ENCODE measurements around the gene PCNX2.

PCNX2 gene

GRCh38 chr1:233256191-233256590 is 39.3 kb downstream of the PCNX2 start:
- WGBS = 100% methylated on average over 1 of the region's 1 CpG
- Histone ChIP-seq H3K4me1 (ENCODE audit: insufficient read depth, low read length) (0 out of 2 replicates have a peak, but pooled peaks cover 8% of the 10 kb centered on the region), H3K9me3 (ENCODE audit: insufficient read depth, low read depth, low read length) (no peaks in the 10 kb centered on the region), H3K27me3 (ENCODE audit: insufficient read depth, low read length) (no peaks in the 10 kb centered on the region), H3K36me3 (ENCODE audit: insufficient read depth, low read length) (peaks cover 85% of the 10 kb centered on the region), H3K4me3 (ENCODE audit: low read length) (no peak overlapping the region), H3K9ac (ENCODE audit: low read depth, low read length) (no peak overlapping the region), H3K27ac (ENCODE audit: low read depth, low read length) (no peak overlapping the region)

- WGBS = 95% methylated on average over 4 of the region's 5 CpGs
- Histone ChIP-seq H3K27me3 (ENCODE audit: insufficient read depth, low read length) (no peaks in the 10 kb centered on the region), H3K9me3 (ENCODE audit: insufficient read depth, low read depth, low read length) (no peaks in the 10 kb centered on the region), H3K4me1 (ENCODE audit: insufficient read depth, low read length) (0 out of 2 replicates have a peak, but pooled peaks cover 8% of the 10 kb centered on the region), H3K27ac (ENCODE audit: low read depth, low read length) (0 out of 2 replicates have a peak overlapping the region, but pooled peaks have one; percentile 10), H3K36me3 (ENCODE audit: insufficient read depth, low read length) (peaks cover 85% of the 10 kb centered on the region), H3K9ac (ENCODE audit: low read depth, low read length) (no peak overlapping the region), H3K4me3 (ENCODE audit: low read length) (no peak overlapping the region)
Observed at GRCh38 chr1:233255145-233255544, 40.4 kb downstream of the PCNX2 start.

- Histone ChIP-seq H3K4me1 (ENCODE audit: insufficient read depth, low read length) (0 out of 2 replicates have a peak, but pooled peaks cover 8% of the 10 kb centered on the region), H3K4me3 (ENCODE audit: low read length) (no peak overlapping the region), H3K9ac (ENCODE audit: low read depth, low read length) (no peak overlapping the region), H3K27ac (ENCODE audit: low read depth, low read length) (no peak overlapping the region), H3K27me3 (ENCODE audit: insufficient read depth, low read length) (no peaks in the 10 kb centered on the region), H3K9me3 (ENCODE audit: insufficient read depth, low read depth, low read length) (no peaks in the 10 kb centered on the region), H3K36me3 (ENCODE audit: insufficient read depth, low read length) (peaks cover 85% of the 10 kb centered on the region)
- 89% methylated on average over 1 of the region's 1 CpG for WGBS
Observed at GRCh38 chr1:233253832-233254331, 41.6 kb downstream of the PCNX2 start.

- H3K36me3 ChIP-seq (ENCODE audit: insufficient read depth, low read length) = peaks cover 85% of the 10 kb centered on the region
- 0 out of 2 replicates have a peak, but pooled peaks cover 8% of the 10 kb centered on the region for H3K4me1 ChIP-seq (ENCODE audit: insufficient read depth, low read length)
- H3K27me3 ChIP-seq (ENCODE audit: insufficient read depth, low read length) = no peaks in the 10 kb centered on the region
- H3K9me3 ChIP-seq (ENCODE audit: insufficient read depth, low read depth, low read length) = no peaks in the 10 kb centered on the region
- H3K4me3 ChIP-seq (ENCODE audit: low read length) = no peak overlapping the region
- no peak overlapping the region for H3K27ac ChIP-seq (ENCODE audit: low read depth, low read length)
- WGBS = 95% methylated on average over 4 of the region's 4 CpGs
- H3K9ac ChIP-seq (ENCODE audit: low read depth, low read length) = no peak overlapping the region
Observed at GRCh38 chr1:233253231-233253831, 42.2 kb downstream of the PCNX2 start.

- H3K9me3 ChIP-seq (ENCODE audit: insufficient read depth, low read depth, low read length) = no peaks in the 10 kb centered on the region
- WGBS = 100% methylated on average over 2 of the region's 2 CpGs
- no peaks in the 10 kb centered on the region for H3K27me3 ChIP-seq (ENCODE audit: insufficient read depth, low read length)
- H3K4me1 ChIP-seq (ENCODE audit: insufficient read depth, low read length) = 0 out of 2 replicates have a peak, but pooled peaks cover 8% of the 10 kb centered on the region
- no peak overlapping the region for H3K4me3 ChIP-seq (ENCODE audit: low read length)
- no peak overlapping the region for H3K9ac ChIP-seq (ENCODE audit: low read depth, low read length)
- H3K27ac ChIP-seq (ENCODE audit: low read depth, low read length) = no peak overlapping the region
- H3K36me3 ChIP-seq (ENCODE audit: insufficient read depth, low read length) = peaks cover 82% of the 10 kb centered on the region
Observed at GRCh38 chr1:233252441-233252840, 43.1 kb downstream of the PCNX2 start.

DNA sequence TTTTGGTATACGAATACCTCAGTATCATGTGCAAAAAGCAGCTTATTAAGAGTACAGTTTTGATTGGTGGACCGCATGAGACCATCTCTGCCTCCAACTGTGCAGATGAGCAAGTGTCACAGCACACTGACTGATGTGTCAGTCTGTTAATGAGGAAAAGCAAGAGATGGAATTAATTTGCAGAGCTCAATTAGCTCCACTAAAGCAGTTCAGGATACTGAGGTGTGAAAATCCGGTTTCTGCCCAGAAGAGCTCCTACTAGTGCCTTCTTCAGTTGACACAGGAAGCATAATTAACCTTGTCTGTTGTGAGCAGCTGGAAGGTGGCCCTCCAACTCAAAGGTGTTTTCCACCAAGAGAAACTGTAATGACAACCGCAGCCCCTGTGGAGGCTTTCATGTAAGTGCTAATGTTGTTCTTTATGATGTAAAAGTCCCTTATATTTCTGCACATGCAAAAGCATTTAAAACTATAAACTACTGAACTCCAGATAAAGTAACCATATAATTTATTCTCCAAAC is 44.3 kb downstream of the PCNX2 start:
- no peak overlapping the region for H3K4me3 ChIP-seq (ENCODE audit: low read length)
- H3K9me3 ChIP-seq (ENCODE audit: insufficient read depth, low read depth, low read length) = no peaks in the 10 kb centered on the region
- no peak overlapping the region for H3K9ac ChIP-seq (ENCODE audit: low read depth, low read length)
- peaks cover 83% of the 10 kb centered on the region for H3K36me3 ChIP-seq (ENCODE audit: insufficient read depth, low read length)
- WGBS = 80% methylated on average over 4 of the region's 4 CpGs
- no peaks in the 10 kb centered on the region for H3K27me3 ChIP-seq (ENCODE audit: insufficient read depth, low read length)
- H3K4me1 ChIP-seq (ENCODE audit: insufficient read depth, low read length) = 0 out of 2 replicates have a peak, but pooled peaks cover 8% of the 10 kb centered on the region
- no peak overlapping the region for H3K27ac ChIP-seq (ENCODE audit: low read depth, low read length)

GRCh38 chr1:233248014-233248413 is 47.5 kb downstream of the PCNX2 start:
- Histone ChIP-seq H3K9me3 (ENCODE audit: insufficient read depth, low read depth, low read length) (no peaks in the 10 kb centered on the region), H3K4me1 (ENCODE audit: insufficient read depth, low read length) (no peaks in the 10 kb centered on the region), H3K27me3 (ENCODE audit: insufficient read depth, low read length) (no peaks in the 10 kb centered on the region), H3K4me3 (ENCODE audit: low read length) (no peak overlapping the region), H3K9ac (ENCODE audit: low read depth, low read length) (no peak overlapping the region), H3K36me3 (ENCODE audit: insufficient read depth, low read length) (peaks cover 84% of the 10 kb centered on the region), H3K27ac (ENCODE audit: low read depth, low read length) (no peak overlapping the region)
- WGBS = 98% methylated on average over 6 of the region's 6 CpGs

GRCh38 chr1:233246965-233247364 is 48.6 kb downstream of the PCNX2 start:
- H3K27me3 ChIP-seq (ENCODE audit: insufficient read depth, low read length) = no peaks in the 10 kb centered on the region
- no peak overlapping the region for H3K27ac ChIP-seq (ENCODE audit: low read depth, low read length)
- H3K9me3 ChIP-seq (ENCODE audit: insufficient read depth, low read depth, low read length) = no peaks in the 10 kb centered on the region
- no peaks in the 10 kb centered on the region for H3K4me1 ChIP-seq (ENCODE audit: insufficient read depth, low read length)
- peaks cover 81% of the 10 kb centered on the region for H3K36me3 ChIP-seq (ENCODE audit: insufficient read depth, low read length)
- WGBS = 96% methylated on average over 5 of the region's 5 CpGs
- no peak overlapping the region for H3K4me3 ChIP-seq (ENCODE audit: low read length)
- no peak overlapping the region for H3K9ac ChIP-seq (ENCODE audit: low read depth, low read length)

GRCh38 chr1:233245191-233245765 is 50.2 kb downstream of the PCNX2 start:
- no peaks in the 10 kb centered on the region for H3K27me3 ChIP-seq (ENCODE audit: insufficient read depth, low read length)
- H3K4me3 ChIP-seq (ENCODE audit: low read length) = no peak overlapping the region
- H3K36me3 ChIP-seq (ENCODE audit: insufficient read depth, low read length) = peaks cover 80% of the 10 kb centered on the region
- no peak overlapping the region for H3K9ac ChIP-seq (ENCODE audit: low read depth, low read length)
- H3K27ac ChIP-seq (ENCODE audit: low read depth, low read length) = no peak overlapping the region
- WGBS = 96% methylated on average over 8 of the region's 8 CpGs
- H3K4me1 ChIP-seq (ENCODE audit: insufficient read depth, low read length) = no peaks in the 10 kb centered on the region
- H3K9me3 ChIP-seq (ENCODE audit: insufficient read depth, low read depth, low read length) = no peaks in the 10 kb centered on the region

DNA sequence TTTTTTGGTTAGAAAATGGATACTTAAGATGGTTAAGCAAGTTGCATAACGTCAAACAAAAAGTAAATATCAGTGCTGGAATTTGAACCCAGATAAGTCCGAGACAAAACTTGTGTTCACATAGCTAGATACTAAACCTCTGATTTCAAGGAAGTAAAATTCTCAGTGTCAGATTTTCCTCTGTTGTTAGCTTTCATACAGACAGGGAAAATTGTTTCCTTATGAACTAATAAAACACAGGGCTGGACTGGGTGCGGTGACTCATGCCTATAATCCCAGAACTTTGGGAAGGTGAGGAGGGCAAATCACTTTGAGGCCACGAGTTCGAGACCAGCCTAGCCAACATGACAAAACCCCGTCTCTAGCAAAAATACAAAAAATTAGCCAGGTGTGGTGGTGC is 51.3 kb downstream of the PCNX2 start:
- 99% methylated on average over 6 of the region's 6 CpGs for WGBS
- Histone ChIP-seq H3K9me3 (ENCODE audit: insufficient read depth, low read depth, low read length) (no peaks in the 10 kb centered on the region), H3K27ac (ENCODE audit: low read depth, low read length) (no peak overlapping the region), H3K4me3 (ENCODE audit: low read length) (no peak overlapping the region), H3K36me3 (ENCODE audit: insufficient read depth, low read length) (peaks cover 80% of the 10 kb centered on the region), H3K27me3 (ENCODE audit: insufficient read depth, low read length) (no peaks in the 10 kb centered on the region), H3K4me1 (ENCODE audit: insufficient read depth, low read length) (no peaks in the 10 kb centered on the region), H3K9ac (ENCODE audit: low read depth, low read length) (no peak overlapping the region)

DNA sequence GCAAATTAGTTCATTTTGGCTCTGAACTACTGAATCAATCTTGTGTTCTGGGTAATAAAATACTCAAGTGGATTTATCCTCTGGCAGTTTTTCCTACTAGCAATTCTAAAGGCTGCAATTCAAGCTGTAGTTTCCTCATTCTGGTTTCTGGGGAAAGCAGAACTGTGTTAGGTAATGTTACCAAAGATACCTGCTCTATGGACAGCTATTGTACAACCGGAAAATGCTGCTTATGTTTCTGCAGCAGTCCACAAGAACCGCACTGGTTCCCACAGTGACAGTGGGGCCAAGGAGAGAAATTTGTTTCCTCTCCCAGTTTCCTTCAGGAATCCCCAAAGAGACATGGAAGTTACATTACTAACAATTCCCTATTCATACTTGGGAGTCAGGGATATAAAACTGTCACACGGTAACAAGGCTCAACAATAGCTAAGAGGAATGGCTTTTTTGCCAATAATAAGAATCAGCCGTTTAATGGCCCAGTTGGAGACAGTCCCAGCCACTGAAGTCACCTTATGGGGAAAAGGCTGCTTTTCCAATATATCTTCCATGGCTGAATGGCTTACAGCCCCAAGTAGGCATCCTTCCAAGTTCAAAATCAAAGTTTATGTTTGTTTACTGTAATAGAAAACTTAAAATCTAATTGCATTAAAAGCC is 52.6 kb downstream of the PCNX2 start:
- H3K4me3 ChIP-seq (ENCODE audit: low read length) = no peak overlapping the region
- H3K9ac ChIP-seq (ENCODE audit: low read depth, low read length) = no peak overlapping the region
- H3K9me3 ChIP-seq (ENCODE audit: insufficient read depth, low read depth, low read length) = no peaks in the 10 kb centered on the region
- H3K27me3 ChIP-seq (ENCODE audit: insufficient read depth, low read length) = no peaks in the 10 kb centered on the region
- no peaks in the 10 kb centered on the region for H3K4me1 ChIP-seq (ENCODE audit: insufficient read depth, low read length)
- no peak overlapping the region for H3K27ac ChIP-seq (ENCODE audit: low read depth, low read length)
- 91% methylated on average over 4 of the region's 4 CpGs for WGBS
- H3K36me3 ChIP-seq (ENCODE audit: insufficient read depth, low read length) = peaks cover 78% of the 10 kb centered on the region
